ENCODE results near the gene SH3BP1. TPM values are rescaled to one million over a fixed set of nuclear protein-coding genes. Genes with fewer than 3 reads are reported as not detected.

Gene SH3BP1
- total RNA-seq, 2 experiments from 2014 or later: 216 to 218 TPM

- peak overlapping the region; percentile 87 for H3K4me3 Mint-ChIP-seq
- ATAC-seq: no peak
Observed at GRCh38 chr22:37659897-37660708, 20.6 kb downstream of the SH3BP1 start.

GRCh38 chr22:37660709-37661045 is 21.2 kb downstream of the SH3BP1 start:
- H3K27me3 Mint-ChIP-seq (ENCODE audit: low read depth): no peaks in the 10 kb centered on the region
- peaks cover 39% of the 10 kb centered on the region for H3K4me1 Mint-ChIP-seq (ENCODE audit: low read depth)
- ChIA-PET POLR2A (interaction anchor here (0.8 to 4.1 kb wide), 4 partner anchors 11 to 52 kb away, joined by 3 to 33 read pairs (median 9); partner anchors contain the start of genes GGA1 and LGALS1), CTCF (interaction anchor here (1.0 to 9.5 kb wide), 9 partner anchors 17 to 203 kb away, joined by 3 to 241 read pairs (median 5); partner anchors contain the start of genes GGA1, LGALS1 and SH3BP1)
- ATAC-seq (no peak), DNase-seq (no peak)
- peaks cover 25% of the 10 kb centered on the region for H3K36me3 Mint-ChIP-seq (ENCODE audit: low read depth)
- peak overlapping the region; percentile 64 for H3K27ac Mint-ChIP-seq
- peak overlapping the region; percentile 87 for H3K4me3 Mint-ChIP-seq
- H3K9me3 Mint-ChIP-seq (ENCODE audit: insufficient read depth): no peaks in the 10 kb centered on the region

More at GRCh38 chr22:37659897-37660708, 20.6 kb downstream of the SH3BP1 start:
- POLR2A ChIA-PET: interaction anchor here (0.7 to 4.1 kb wide), 4 partner anchors 11 to 32 kb away, joined by 3 to 33 read pairs (median 9); partner anchors contain the start of gene LGALS1
- H3K27me3 Mint-ChIP-seq (ENCODE audit: low read depth): no peaks in the 10 kb centered on the region
- H3K9me3 Mint-ChIP-seq (ENCODE audit: insufficient read depth): no peaks in the 10 kb centered on the region
- H3K27ac Mint-ChIP-seq: peak overlapping the region; percentile 64
- peaks cover 39% of the 10 kb centered on the region for H3K4me1 Mint-ChIP-seq (ENCODE audit: low read depth)
- DNase-seq: no peak
- CTCF ChIA-PET: interaction anchor here (1.4 to 9.5 kb wide), 10 partner anchors 17 to 203 kb away, joined by 3 to 241 read pairs (median 8); partner anchors contain the start of genes GGA1, LGALS1 and SH3BP1
- H3K36me3 Mint-ChIP-seq (ENCODE audit: low read depth): peaks cover 20% of the 10 kb centered on the region

- peaks cover 43% of the 10 kb centered on the region for H3K4me1 Mint-ChIP-seq (ENCODE audit: low read depth)
- peak overlapping the region; percentile 28 for H3K4me3 Mint-ChIP-seq
- POLR2A ChIA-PET: interaction anchor here (0.5 to 4.1 kb wide), 5 partner anchors 11 to 53 kb away, joined by 3 to 33 read pairs (median 7); partner anchors contain the start of genes GGA1 and LGALS1
- no peak for ATAC-seq
- CTCF ChIA-PET: interaction anchor here (0.5 to 9.5 kb wide), 13 partner anchors 16 to 227 kb away, joined by 3 to 241 read pairs (median 4); partner anchors contain the start of genes GGA1, LGALS1 and SH3BP1
- H3K27ac Mint-ChIP-seq: peak overlapping the region; percentile 73
- no peaks in the 10 kb centered on the region for H3K27me3 Mint-ChIP-seq (ENCODE audit: low read depth)
- H3K36me3 Mint-ChIP-seq (ENCODE audit: low read depth): peaks cover 24% of the 10 kb centered on the region
- DNase-seq: peak; percentile 57
- no peaks in the 10 kb centered on the region for H3K9me3 Mint-ChIP-seq (ENCODE audit: insufficient read depth)
Observed at GRCh38 chr22:37661160-37661924, 21.9 kb downstream of the SH3BP1 start.

GRCh38 chr22:37662039-37662438 is 22.6 kb downstream of the SH3BP1 start:
- no peaks in the 10 kb centered on the region for H3K9me3 Mint-ChIP-seq (ENCODE audit: insufficient read depth)
- DNase-seq: no peak
- peak overlapping the region; percentile 18 for H3K27ac Mint-ChIP-seq
- peaks cover 29% of the 10 kb centered on the region for H3K36me3 Mint-ChIP-seq (ENCODE audit: low read depth)
- no peaks in the 10 kb centered on the region for H3K27me3 Mint-ChIP-seq (ENCODE audit: low read depth)
- H3K4me3 Mint-ChIP-seq: no peak overlapping the region
- peaks cover 43% of the 10 kb centered on the region for H3K4me1 Mint-ChIP-seq (ENCODE audit: low read depth)
- CTCF ChIA-PET: interaction anchor here (1.0 to 9.5 kb wide), 7 partner anchors 15 to 201 kb away, joined by 3 to 241 read pairs (median 4); partner anchors contain the start of genes GGA1, LGALS1 and SH3BP1
- no peak for ATAC-seq
- POLR2A ChIA-PET: interaction anchor here (0.5 to 4.1 kb wide), 5 partner anchors 10 to 120 kb away, joined by 3 to 33 read pairs (median 7); partner anchors contain the start of gene LGALS1

- H3K9me3 Mint-ChIP-seq (ENCODE audit: insufficient read depth): no peaks in the 10 kb centered on the region
Observed at GRCh38 chr22:37663521-37664140, 24.2 kb downstream of the SH3BP1 start.

GRCh38 chr22:37664249-37665101 is 25.0 kb downstream of the SH3BP1 start:
- peaks cover 35% of the 10 kb centered on the region for H3K4me1 Mint-ChIP-seq (ENCODE audit: low read depth)
- H3K9me3 Mint-ChIP-seq (ENCODE audit: insufficient read depth): no peaks in the 10 kb centered on the region
- no peaks in the 10 kb centered on the region for H3K27me3 Mint-ChIP-seq (ENCODE audit: low read depth)
- CTCF ChIA-PET: interaction anchor here (1.1 to 9.5 kb wide), 3 partner anchors 13 to 28 kb away, joined by 3 to 241 read pairs (median 20); partner anchors contain the start of gene LGALS1
- ATAC-seq (no peak), DNase-seq (no peak)
- no peak overlapping the region for H3K4me3 Mint-ChIP-seq
- H3K36me3 Mint-ChIP-seq (ENCODE audit: low read depth): peaks cover 32% of the 10 kb centered on the region
- H3K27ac Mint-ChIP-seq: no peak overlapping the region
- POLR2A ChIA-PET: interaction anchor here (0.5 kb wide), 1 partner anchor 8 kb away, joined by 3 read pairs; no protein-coding TSS in a partner anchor

More at GRCh38 chr22:37663521-37664140, 24.2 kb downstream of the SH3BP1 start:
- H3K27ac Mint-ChIP-seq: no peak overlapping the region
- DNase-seq: no peak
- POLR2A ChIA-PET: interaction anchor here (4.1 kb wide), 1 partner anchor 12 kb away, joined by 33 read pairs; the partner anchor contains the start of gene LGALS1
- peaks cover 35% of the 10 kb centered on the region for H3K4me1 Mint-ChIP-seq (ENCODE audit: low read depth)
- peaks cover 32% of the 10 kb centered on the region for H3K36me3 Mint-ChIP-seq (ENCODE audit: low read depth)
- no peak overlapping the region for H3K4me3 Mint-ChIP-seq
- no peak for ATAC-seq
- CTCF ChIA-PET: interaction anchor here (1.1 to 9.5 kb wide), 4 partner anchors 14 to 28 kb away, joined by 3 to 241 read pairs (median 110); partner anchors contain the start of genes LGALS1 and SH3BP1
- H3K27me3 Mint-ChIP-seq (ENCODE audit: low read depth): no peaks in the 10 kb centered on the region

GRCh38 chr22:37665487-37665886 is 26.0 kb downstream of the SH3BP1 start:
- no peak for ATAC-seq
- no peaks in the 10 kb centered on the region for H3K9me3 Mint-ChIP-seq (ENCODE audit: insufficient read depth)
- no peak overlapping the region for H3K4me3 Mint-ChIP-seq
- ChIA-PET POLR2A (no interaction called here), CTCF (interaction anchor here (4.0 kb wide), 1 partner anchor 23 kb away, joined by 20 read pairs; no protein-coding TSS in a partner anchor)
- H3K27me3 Mint-ChIP-seq (ENCODE audit: low read depth): no peaks in the 10 kb centered on the region
- peaks cover 34% of the 10 kb centered on the region for H3K36me3 Mint-ChIP-seq (ENCODE audit: low read depth)
- H3K4me1 Mint-ChIP-seq (ENCODE audit: low read depth): peaks cover 25% of the 10 kb centered on the region
- no peak for DNase-seq
- H3K27ac Mint-ChIP-seq: no peak overlapping the region

GRCh38 chr22:37669586-37669985 is 30.1 kb downstream of the SH3BP1 start:
- no peaks in the 10 kb centered on the region for H3K9me3 Mint-ChIP-seq (ENCODE audit: insufficient read depth)
- ATAC-seq (no peak), DNase-seq (no peak)
- peaks cover 26% of the 10 kb centered on the region for H3K36me3 Mint-ChIP-seq (ENCODE audit: low read depth)
- peaks cover 32% of the 10 kb centered on the region for H3K4me1 Mint-ChIP-seq (ENCODE audit: low read depth)
- POLR2A ChIA-PET: interaction anchor here (0.5 to 0.7 kb wide), 2 partner anchors 18 to 37 kb away, joined by 3 read pairs; no protein-coding TSS in a partner anchor
- CTCF ChIA-PET: interaction anchor here (1.3 to 15.0 kb wide), 3 partner anchors 9 to 34 kb away, joined by 4 to 241 read pairs (median 31); partner anchors contain the start of gene PDXP
- H3K27ac Mint-ChIP-seq: no peak overlapping the region
- H3K27me3 Mint-ChIP-seq (ENCODE audit: low read depth): no peaks in the 10 kb centered on the region
- no peak overlapping the region for H3K4me3 Mint-ChIP-seq

GRCh38 chr22:37672206-37672919 is 32.9 kb downstream of the SH3BP1 start:
- ChIA-PET POLR2A (interaction anchor here (1.1 to 1.9 kb wide), 4 partner anchors 9 to 64 kb away, joined by 3 to 7 read pairs (median 4); partner anchors contain the start of gene PDXP), CTCF (interaction anchor here (1.2 to 15.0 kb wide), 6 partner anchors 8 to 35 kb away, joined by 3 to 241 read pairs (median 5); partner anchors contain the start of gene PDXP)
- H3K27ac Mint-ChIP-seq: peak overlapping the region; percentile 17
- peak; percentile 40 for DNase-seq
- H3K4me3 Mint-ChIP-seq: peak overlapping the region; percentile 0
- H3K9me3 Mint-ChIP-seq (ENCODE audit: insufficient read depth): no peaks in the 10 kb centered on the region
- no peaks in the 10 kb centered on the region for H3K27me3 Mint-ChIP-seq (ENCODE audit: low read depth)
- ATAC-seq: no peak
- peaks cover 39% of the 10 kb centered on the region for H3K4me1 Mint-ChIP-seq (ENCODE audit: low read depth)
- H3K36me3 Mint-ChIP-seq (ENCODE audit: low read depth): peaks cover 16% of the 10 kb centered on the region

Data from activated CD8-positive, alpha-beta T cell treated with anti-CD3 and anti-CD28 coated beads, Interleukin-2, amount 10 ng/mL, durations not matched to agents 7 days and 5 days (primary cell).